Measurements from ENCODE around the gene CYP2D6. TPM values are rescaled to one million over a fixed set of nuclear protein-coding genes. Genes with fewer than 3 reads are reported as not detected.
A peak's percentile ranks its signal among the peaks of the same experiment; 100 is the strongest.
"Not testable (repeated sequence)": the region's sequence is repeated elsewhere in the genome, so short reads cannot be mapped to it uniquely, and the experiment has no call there.

The CYP2D6 gene
- total and polyA plus RNA-seq, 12 donors: 0.20 to 16.2 (median 0.54) TPM; not detected in 3

DNA sequence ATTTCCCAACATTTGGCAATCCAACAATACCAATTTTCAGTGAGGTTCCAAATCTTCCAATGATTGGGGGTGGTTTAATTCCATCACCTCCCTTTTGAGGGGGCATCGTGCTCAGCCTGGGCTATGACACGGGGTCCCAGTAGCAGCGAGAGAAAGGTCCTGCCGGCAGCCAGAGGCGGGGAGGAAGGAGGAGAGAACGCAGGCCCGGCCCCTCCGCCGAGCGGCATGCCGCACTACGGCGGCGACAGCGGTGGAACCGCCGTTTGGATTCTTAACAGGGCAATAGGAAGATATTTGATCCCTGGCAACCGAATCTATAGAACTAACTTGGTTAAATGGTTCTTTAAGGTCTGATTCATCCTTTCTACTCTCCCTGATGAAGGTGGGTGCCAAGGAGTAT, 21.8 kb downstream of the CYP2D6 start:
- Histone ChIP-seq H3K4me1 (replicated peaks in 1 of 2) (no peaks in the 10 kb centered on the region), H3K27ac (no peak overlapping the region), H3K4me3 (no peak overlapping the region), H3K36me3 (replicated peaks in 1 of 2) (no peaks in the 10 kb centered on the region), H3K9me3 (replicated peaks in 1 of 3) (peaks cover 0 to 11% (median 0%) of the 10 kb centered on the region in 3 donors), H3K27me3 (no peaks in the 10 kb centered on the region)
- 83 to 86% (median 85%) methylated on average over 18 of the region's 18 CpGs for WGBS, 4 donors
- TF ChIP-seq POLR2A (IDR thresholded peaks at IDR 0.05): no peak
- no peak for TF ChIP-seq CTCF (IDR thresholded peaks at IDR 0.05)
- no peak for DNase-seq
- intact Hi-C loops (cut with DNase I): no loop called here

DNA sequence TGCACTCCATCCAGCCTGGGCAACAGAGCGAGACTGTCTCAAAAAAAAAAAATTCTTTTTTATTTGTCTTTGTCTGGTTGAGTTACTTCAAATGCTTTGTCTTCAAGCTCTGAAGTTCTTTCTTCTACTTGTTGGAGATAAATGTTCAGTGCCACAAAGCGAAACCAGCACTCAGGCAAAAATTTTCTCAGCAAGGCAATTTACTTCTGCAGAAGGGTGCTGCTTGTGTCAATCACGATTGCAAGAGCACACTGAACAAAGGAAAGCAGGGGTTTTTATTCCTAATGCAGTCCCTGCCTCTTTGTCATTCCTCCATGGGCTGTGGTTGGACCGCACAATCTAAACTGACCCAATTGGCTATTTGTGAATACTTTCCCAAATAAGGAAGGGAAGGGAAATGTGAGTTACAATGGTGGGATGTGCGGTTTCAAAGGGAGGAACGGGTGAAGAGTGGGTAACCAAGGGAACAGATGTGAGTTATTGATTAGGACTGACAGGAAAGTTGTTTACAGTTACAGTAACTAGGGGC, 26.2 kb downstream of the CYP2D6 start:
- DNase-seq; H3K36me3 ChIP-seq (replicated peaks in 1 of 2); intact Hi-C loops (cut with DNase I); H3K4me1 ChIP-seq (replicated peaks in 1 of 2); H3K4me3 ChIP-seq; H3K27me3 ChIP-seq; H3K27ac ChIP-seq: not testable (repeated sequence)
- 95 to 97% (median 95%) methylated on average over 6 of the region's 6 CpGs for WGBS, 4 donors
- H3K9me3 ChIP-seq (replicated peaks in 1 of 3): peaks cover 0 to 14% (median 0%) of the 10 kb centered on the region in 3 donors

DNA sequence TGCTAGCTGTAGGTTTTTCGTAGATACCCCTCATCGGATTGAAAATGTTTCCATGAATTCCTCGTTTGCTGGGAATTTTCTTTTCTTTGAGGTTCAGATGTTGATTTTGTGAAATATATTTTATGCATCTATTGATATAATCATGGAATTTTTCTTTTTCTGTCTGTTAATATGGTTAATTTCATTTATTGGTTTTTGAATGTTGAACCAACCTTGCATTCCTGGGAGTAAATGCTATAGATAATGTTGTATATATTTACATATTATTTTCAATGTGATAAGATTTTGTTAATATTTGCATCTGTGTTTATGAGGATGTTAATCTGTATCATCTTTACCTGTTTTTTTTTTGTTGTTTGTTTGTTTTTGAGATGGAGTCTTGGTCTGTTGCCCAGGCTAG, 29.4 kb downstream of the CYP2D6 start:
- Histone ChIP-seq H3K4me1 (replicated peaks in 1 of 2) (no peaks in the 10 kb centered on the region), H3K4me3 (no peak overlapping the region), H3K9me3 (replicated peaks in 1 of 3) (peaks cover 0 to 14% (median 0%) of the 10 kb centered on the region in 3 donors), H3K27ac (no peak overlapping the region), H3K27me3 (no peaks in the 10 kb centered on the region), H3K36me3 (replicated peaks in 1 of 2) (no peaks in the 10 kb centered on the region)
- DNase-seq: no peak
- 97 to 100% (median 99%) methylated on average over 3 of the region's 3 CpGs for WGBS, 4 donors
- intact Hi-C loops (cut with DNase I): no loop called here
- TF ChIP-seq CTCF (IDR thresholded peaks at IDR 0.05): no peak
- TF ChIP-seq POLR2A (IDR thresholded peaks at IDR 0.05): no peak

DNA sequence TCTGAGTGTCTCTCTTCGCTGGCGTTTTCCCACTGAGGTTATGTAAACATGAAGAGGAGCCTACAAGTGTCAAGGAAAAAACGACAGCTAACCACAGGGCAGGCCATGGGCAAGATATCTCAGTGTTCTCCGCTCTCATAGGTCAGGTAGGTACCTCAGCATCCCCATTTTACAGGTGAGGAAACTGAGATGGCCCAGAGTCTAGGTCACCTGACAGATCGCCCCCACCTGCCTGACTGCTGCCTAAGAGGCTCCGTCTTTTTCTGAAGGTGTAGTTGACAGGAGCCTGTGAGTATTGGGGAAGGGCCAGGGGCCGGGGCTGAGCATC, 39.2 kb downstream of the CYP2D6 start:
- DNase-seq: no peak
- TF ChIP-seq CTCF (IDR thresholded peaks at IDR 0.05): no peak
- Histone ChIP-seq H3K9me3 (replicated peaks in 1 of 3) (no peaks in the 10 kb centered on the region), H3K4me3 (peak overlapping the region in 2 of 4 donors; percentile 36 to 94), H3K4me1 (replicated peaks in 1 of 2) (peaks cover 11 to 36% of the 10 kb centered on the region in 2 donors), H3K36me3 (replicated peaks in 1 of 2) (peaks cover 0 to 10% of the 10 kb centered on the region in 2 donors), H3K27ac (peak overlapping the region; percentile 40 to 99 (median 89)), H3K27me3 (no peaks in the 10 kb centered on the region)
- intact Hi-C loops (cut with DNase I): loop anchor here in 1 of 2 donors (2.0 kb wide), 1 partner anchor 345 kb away; no protein-coding TSS in a partner anchor
- 26 to 38% (median 28%) methylated on average over 6 to 7 of the region's 7 CpGs for WGBS, 4 donors
